Measurements from ENCODE around the gene RBFOX2. TPM values are rescaled to one million over a fixed set of nuclear protein-coding genes. Genes with fewer than 3 reads are reported as not detected.

Gene RBFOX2
- total and polyA plus RNA-seq, 2 experiments from 2014 or later: 88.8 to 131 TPM

- H3K36me3 Mint-ChIP-seq (ENCODE audit: low read depth): no peaks in the 10 kb centered on the region
- Histone ChIP-seq H3K79me2 (replicated peaks; ENCODE audit: insufficient read depth) (peaks cover 68% of the 10 kb centered on the region), H3K27me3 (ENCODE audit: insufficient read depth) (no peaks in the 10 kb centered on the region), H3K4me1 (ENCODE audit: insufficient read depth) (no peaks in the 10 kb centered on the region), H3K36me3 (ENCODE audit: insufficient read depth) (no peaks in the 10 kb centered on the region; the same call in 1 of the 2 replicates), H2AFZ (no peak overlapping the region), H3K9me2 (ENCODE audit: insufficient read depth) (no peaks in the 10 kb centered on the region), H4K20me1 (replicated peaks; ENCODE audit: insufficient read depth) (peaks cover 7% of the 10 kb centered on the region), H3K4me3 (no peak overlapping the region), H3K27ac (ENCODE audit: low read depth) (no peak overlapping the region), H3F3A (replicated peaks; ENCODE audit: low read depth) (no peaks in the 10 kb centered on the region), H3K4me2 (no peak overlapping the region)
- H3K4me1 Mint-ChIP-seq: no peaks in the 10 kb centered on the region
- no peak overlapping the region for H3K27ac Mint-ChIP-seq
- no peak for DNase-seq (ENCODE audit: low spot score)
- no peaks in the 10 kb centered on the region for H3K27me3 Mint-ChIP-seq (ENCODE audit: insufficient read depth, low read depth, poor library complexity)
- no peak overlapping the region for H3K4me3 Mint-ChIP-seq
- no peaks in the 10 kb centered on the region for H3K9me3 Mint-ChIP-seq
- TF ChIP-seq JUNB (IDR thresholded peaks at IDR 0.05; ENCODE audit: unreplicated experiment) (no peak), ZNF114 (CRISPR knock-in tag; IDR thresholded peaks at IDR 0.05) (no peak), STAT1 (IDR thresholded peaks at IDR 0.05; ENCODE audit: unreplicated experiment) (no peak), NANOG (IDR thresholded peaks at IDR 0.05; ENCODE audit: borderline replicate concordance) (no peak)
- TF ChIP-seq, protein P1, sequence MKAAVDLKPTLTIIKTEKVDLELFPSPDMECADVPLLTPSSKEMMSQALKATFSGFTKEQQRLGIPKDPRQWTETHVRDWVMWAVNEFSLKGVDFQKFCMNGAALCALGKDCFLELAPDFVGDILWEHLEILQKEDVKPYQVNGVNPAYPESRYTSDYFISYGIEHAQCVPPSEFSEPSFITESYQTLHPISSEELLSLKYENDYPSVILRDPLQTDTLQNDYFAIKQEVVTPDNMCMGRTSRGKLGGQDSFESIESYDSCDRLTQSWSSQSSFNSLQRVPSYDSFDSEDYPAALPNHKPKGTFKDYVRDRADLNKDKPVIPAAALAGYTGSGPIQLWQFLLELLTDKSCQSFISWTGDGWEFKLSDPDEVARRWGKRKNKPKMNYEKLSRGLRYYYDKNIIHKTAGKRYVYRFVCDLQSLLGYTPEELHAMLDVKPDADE (IDR thresholded peaks at IDR 0.05): no peak
- TF ChIP-seq, protein P2, sequence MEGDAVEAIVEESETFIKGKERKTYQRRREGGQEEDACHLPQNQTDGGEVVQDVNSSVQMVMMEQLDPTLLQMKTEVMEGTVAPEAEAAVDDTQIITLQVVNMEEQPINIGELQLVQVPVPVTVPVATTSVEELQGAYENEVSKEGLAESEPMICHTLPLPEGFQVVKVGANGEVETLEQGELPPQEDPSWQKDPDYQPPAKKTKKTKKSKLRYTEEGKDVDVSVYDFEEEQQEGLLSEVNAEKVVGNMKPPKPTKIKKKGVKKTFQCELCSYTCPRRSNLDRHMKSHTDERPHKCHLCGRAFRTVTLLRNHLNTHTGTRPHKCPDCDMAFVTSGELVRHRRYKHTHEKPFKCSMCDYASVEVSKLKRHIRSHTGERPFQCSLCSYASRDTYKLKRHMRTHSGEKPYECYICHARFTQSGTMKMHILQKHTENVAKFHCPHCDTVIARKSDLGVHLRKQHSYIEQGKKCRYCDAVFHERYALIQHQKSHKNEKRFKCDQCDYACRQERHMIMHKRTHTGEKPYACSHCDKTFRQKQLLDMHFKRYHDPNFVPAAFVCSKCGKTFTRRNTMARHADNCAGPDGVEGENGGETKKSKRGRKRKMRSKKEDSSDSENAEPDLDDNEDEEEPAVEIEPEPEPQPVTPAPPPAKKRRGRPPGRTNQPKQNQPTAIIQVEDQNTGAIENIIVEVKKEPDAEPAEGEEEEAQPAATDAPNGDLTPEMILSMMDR (conservative IDR thresholded peaks at IDR 0.05; ENCODE audit: low read depth in 2 of 2): no peak
- ATAC-seq: no peak
These were observed 88.5 kb downstream of the RBFOX2 start for GRCh38 chr22:35940166-35940565.

GRCh38 chr22:35938226-35938625 lies 90.4 kb downstream of the RBFOX2 start:
- TF ChIP-seq CREB1 (CRISPR knock-in tag; IDR thresholded peaks at IDR 0.05; ENCODE audit: low read depth) (no peak), POLR2AphosphoS5 (IDR thresholded peaks at IDR 0.05; ENCODE audit: low read depth) (no peak), EZH2 (IDR thresholded peaks at IDR 0.05; ENCODE audit: low read depth, unreplicated experiment) (no peak)
- no peaks in the 10 kb centered on the region for H3K4me1 ChIP-seq (ENCODE audit: insufficient read depth)
- H4K20me1 ChIP-seq (replicated peaks; ENCODE audit: insufficient read depth): peaks cover 7% of the 10 kb centered on the region
- H3K9me3 Mint-ChIP-seq: no peaks in the 10 kb centered on the region
- no peaks in the 10 kb centered on the region for H3K27me3 Mint-ChIP-seq (ENCODE audit: insufficient read depth, low read depth, poor library complexity)
- H3K4me2 ChIP-seq: no peak overlapping the region
- DNase-seq (ENCODE audit: low spot score) (no peak), ATAC-seq (no peak)
- H3K4me3 Mint-ChIP-seq: no peak overlapping the region
- no peak overlapping the region for H3K4me3 ChIP-seq
- peaks cover 59% of the 10 kb centered on the region for H3K79me2 ChIP-seq (replicated peaks; ENCODE audit: insufficient read depth)
- H3F3A ChIP-seq (replicated peaks; ENCODE audit: low read depth): no peaks in the 10 kb centered on the region
- H3K27me3 ChIP-seq (ENCODE audit: insufficient read depth): no peaks in the 10 kb centered on the region
- no peak overlapping the region; the same call in 1 of the 2 replicates for H3K27ac Mint-ChIP-seq
- peaks cover 7% of the 10 kb centered on the region; the same call in 2 of the 3 replicates for H3K4me1 Mint-ChIP-seq
- no peaks in the 10 kb centered on the region; the same call in 1 of the 2 replicates for H3K36me3 ChIP-seq (ENCODE audit: insufficient read depth)
- H2AFZ ChIP-seq: no peak overlapping the region
- H3K36me3 Mint-ChIP-seq (ENCODE audit: low read depth): no peaks in the 10 kb centered on the region
- no peak overlapping the region for H3K27ac ChIP-seq (ENCODE audit: low read depth)
- H3K9me2 ChIP-seq (ENCODE audit: insufficient read depth): no peaks in the 10 kb centered on the region

All from GM23338 (cell line).